Heart right ventricle (tissue), 16 donors: Measurements from ENCODE around the gene CMSS1. TPM values are rescaled to one million over a fixed set of nuclear protein-coding genes. Genes with fewer than 3 reads are reported as not detected.

Experiments
- ATAC-seq, 8 donors: fragments of 200-7000 bp; cut with Tn5 transposase; one replicate each; pipeline ENCODE4 v1.9.1; 2020; ENCODE audit warnings: mild to moderate bottlenecking in 8 of 8, moderate library complexity in 8 of 8, moderate number of reproducible peaks in 1 of 8
- DNase-seq, 2 donors: peaks; one replicate each; pipeline ENCODE4 v3.0.0-alpha.2; 2020
- H3K27ac ChIP-seq, 10 donors: fragments of 200-600 bp; sonication (generic) in 2 of 10; one replicate each; pipeline versions ENCODE4 v1.5.0 to v1.8.0; 2020 to 2022; ENCODE audit warnings: mild to moderate bottlenecking in 3 of 10
- H3K27me3 ChIP-seq, 7 donors: fragments of 200-600 bp; one replicate each; pipeline ENCODE4 v1.8.0; 2021 to 2022; ENCODE audit warnings: mild to moderate bottlenecking in 2 of 7
- H3K36me3 ChIP-seq, 9 donors: fragments of 200-600 bp; sonication (generic) in 1 of 9; one replicate each; pipeline versions ENCODE4 v1.5.0 to v1.8.0; 2020 to 2022; ENCODE audit warnings: mild to moderate bottlenecking in 2 of 9
- H3K4me1 ChIP-seq, 9 donors: fragments of 200-600 bp; sonication (generic) in 1 of 9; one replicate each; pipeline versions ENCODE4 v1.5.0 to v1.8.0; 2020 to 2022; ENCODE audit warnings: mild to moderate bottlenecking in 4 of 9
- H3K4me3 ChIP-seq, 10 donors: fragments of 200-600 bp; sonication (generic) in 2 of 10; one replicate each; pipeline versions ENCODE4 v1.5.0 to v1.8.0; 2020 to 2022; ENCODE audit warnings: mild to moderate bottlenecking in 7 of 10, moderate library complexity in 2 of 10
- H3K9me3 ChIP-seq, 11 donors: fragments of 200-600 bp in 10 of 11; sonication (generic) in 2 of 11; one replicate each; pipeline versions ENCODE4 v1.5.0 to v1.8.0; 2013 to 2022; ENCODE audit warnings: mild to moderate bottlenecking in 2 of 11, control low read depth in 1 of 11, moderate library complexity in 1 of 11
- CTCF ChIP-seq, 9 donors: fragments of 200-600 bp; sonication (generic) in 2 of 9; IDR thresholded peaks; one replicate each; pipeline versions ENCODE4 v1.5.0 to v1.8.0; 2021 to 2022; ENCODE audit warnings: antibody characterized with exemption in 9 of 9, mild to moderate bottlenecking in 5 of 9, moderate library complexity in 1 of 9
- WGBS, 2 donors: extraction: QIAGEN DNeasy Blood & Tissue Kit; methylation state at CpG; one replicate each; pipeline ENCODE4 v1.1.7; 2013; ENCODE audit warnings: inconsistent platforms in 1 of 2; 5-methylcytosine and 5-hydroxymethylcytosine counted together
- intact Hi-C, 10 donors: fragments of 100-400 bp; cut with DNase I; formaldehyde crosslinking; loops; one replicate each; pipeline versions ENCODE4 v1.11.1 to v1.14.2; 2022
- polyA plus RNA-seq, 2 donors: library from polyadenylated mRNA; stranded (reverse); fragments of 200-250 nt; gene quantifications; one replicate each; pipeline ENCODE4 v1.2.3, GENCODE V29; 2013
- total RNA-seq, 10 donors: library from RNA; stranded (reverse); fragmentation: NEBNext Ultra II Directional in 3 of 10; extraction: Animal tissue kit (Norgen Biotek cat#: 25700) in 3 of 10; gene quantifications; one replicate each; pipeline versions ENCODE4 v1.2.1 to v1.2.4, GENCODE V29; 2021 to 2023
- donor health status: Arrhythmogenic right ventricular cardiomyopathy.
- donor health status: ischemic (EF 13 %, LVEDD 7.1; RV severe dilation, severe dysfunction).
- donor health status: healthy with polysubstance abuse.
- donor health status: DM: no; HTN: yes; CAD: no.
- donor health status: DM: no; HTN: no; CAD: no.
- donor health status: ischemic (EF 25% LVEDD 6.9; RV normal size, moderate dysfunction).
- donor health status: ischemic (EF 25% LVEDD 5.7; RV mildly dilated, moderate dysfunction).
- donor health status: healthy.
- donor health status: DM: yes; HTN: yes; CAD: no.
- donor health status: Ischemic cardiomyopathy.
- donor health status: ischemic (EF 35%, LVEDD 5.7; RV mildly dilated, moderate dysfunction).
- donor health status: nonischemic (EF 11% LVEDD 7.7; RV severe dilation, severe dysfunction).
- donor health status: DM: yes; HTN: yes; CAD: no.
- donor health status: PGD.
- donor health status: ischemic (EF 29% LVEDD 5.4; RV normal size, mild dysfunction).
- donor health status: nonischemic (EF 23%, LVEDD 6.1; RV moderate dilation, normal function).

CMSS1 gene
- total and polyA plus RNA-seq, 12 donors: 24.6 to 45.4 (median 34.6) TPM

- TF ChIP-seq CTCF (IDR thresholded peaks at IDR 0.05): no peak
- ATAC-seq: no peak
- intact Hi-C loops: no loop called here
- no peak overlapping the region for H3K27ac ChIP-seq
- WGBS, 2 donors: 96 to 98% methylated on average over 3 of the region's 3 CpGs
- no peaks in the 10 kb centered on the region for H3K36me3 ChIP-seq
- DNase-seq: no peak
- peaks cover 0 to 41% (median 16%) of the 10 kb centered on the region in 9 donors for H3K4me1 ChIP-seq
- H3K9me3 ChIP-seq: no peaks in the 10 kb centered on the region
- no peak overlapping the region for H3K4me3 ChIP-seq
- H3K27me3 ChIP-seq: no peaks in the 10 kb centered on the region
These were observed 81.9 kb downstream of the CMSS1 start for GRCh38 chr3:99899603-99900002.

GRCh38 chr3:99900248-99900647 is 82.6 kb downstream of the CMSS1 start:
- no peak overlapping the region for H3K4me3 ChIP-seq
- no peaks in the 10 kb centered on the region for H3K36me3 ChIP-seq
- DNase-seq (no peak), ATAC-seq (no peak)
- intact Hi-C loops: no loop called here
- peaks cover 0 to 38% (median 16%) of the 10 kb centered on the region in 9 donors for H3K4me1 ChIP-seq
- TF ChIP-seq CTCF (IDR thresholded peaks at IDR 0.05): no peak
- H3K27me3 ChIP-seq: no peaks in the 10 kb centered on the region
- WGBS, 2 donors: 97 to 98% methylated on average over 1 of the region's 1 CpG
- H3K27ac ChIP-seq: peak overlapping the region in 6 of 10 donors; percentile 33 to 79 (median 63)
- no peaks in the 10 kb centered on the region for H3K9me3 ChIP-seq

- no peak for TF ChIP-seq CTCF (IDR thresholded peaks at IDR 0.05)
- no peaks in the 10 kb centered on the region for H3K36me3 ChIP-seq
- intact Hi-C loops: no loop called here
- H3K4me3 ChIP-seq: peak overlapping the region in 1 of 10 donors; percentile 5
- H3K9me3 ChIP-seq: no peaks in the 10 kb centered on the region
- H3K27me3 ChIP-seq: no peaks in the 10 kb centered on the region
- ATAC-seq (peak in 7 of 8 donors; percentile 50 to 86 (median 71)), DNase-seq (no peak)
- peaks cover 0 to 27% (median 16%) of the 10 kb centered on the region in 9 donors for H3K4me1 ChIP-seq
- 34 to 47% methylated on average over 6 of the region's 6 CpGs for WGBS, 2 donors
- peak overlapping the region in 8 of 10 donors; percentile 28 to 79 (median 50) for H3K27ac ChIP-seq
These were observed 83.7 kb downstream of the CMSS1 start for GRCh38 chr3:99901200-99901926.

GRCh38 chr3:99902091-99902490 is 84.4 kb downstream of the CMSS1 start:
- H3K27me3 ChIP-seq: no peaks in the 10 kb centered on the region
- intact Hi-C loops: no loop called here
- ATAC-seq (no peak), DNase-seq (no peak)
- 75 to 82% methylated on average over 1 of the region's 1 CpG for WGBS, 2 donors
- H3K4me1 ChIP-seq: peaks cover 0 to 22% (median 16%) of the 10 kb centered on the region in 9 donors
- H3K4me3 ChIP-seq: no peak overlapping the region
- peak overlapping the region in 6 of 10 donors; percentile 33 to 79 (median 63) for H3K27ac ChIP-seq
- TF ChIP-seq CTCF (IDR thresholded peaks at IDR 0.05): no peak
- no peaks in the 10 kb centered on the region for H3K9me3 ChIP-seq
- no peaks in the 10 kb centered on the region for H3K36me3 ChIP-seq
